Gastroesophageal sphincter (tissue), 3 donors: Measurements from ENCODE around the gene CCNDBP1.

Experiments used
- CTCF ChIP-seq, 4 experiments: fragments of 200-600 bp in 2 of 4; fragments of 450-650 bp in 2 of 4; sonication (generic) in 1 of 4; IDR thresholded peaks; one replicate each; pipeline ENCODE4 v1.5.1; 2017 to 2019; ENCODE audit warnings: antibody characterized with exemption in 4 of 4, mild to moderate bottlenecking in 2 of 4, moderate library complexity in 2 of 4
- EP300 ChIP-seq: sonication (generic); formaldehyde crosslinking; IDR thresholded peaks from one replicate; pipeline ENCODE4 v1.6.1; 2017; ENCODE audit warnings: antibody characterized with exemption, mild to moderate bottlenecking
- POLR2AphosphoS5 ChIP-seq: sonication (generic); formaldehyde crosslinking; IDR thresholded peaks from one replicate; pipeline ENCODE4 v1.6.1; 2017; ENCODE audit warnings: antibody characterized with exemption

- TF ChIP-seq EP300 (no peak), POLR2AphosphoS5 (no peak), CTCF (IDR thresholded peaks at IDR 0.05) (no peak)
These were observed 40.7 kb upstream of the CCNDBP1 start for GRCh38 chr15:43144512-43144911.
